ENCODE results near the gene IFI27L2.

DNA sequence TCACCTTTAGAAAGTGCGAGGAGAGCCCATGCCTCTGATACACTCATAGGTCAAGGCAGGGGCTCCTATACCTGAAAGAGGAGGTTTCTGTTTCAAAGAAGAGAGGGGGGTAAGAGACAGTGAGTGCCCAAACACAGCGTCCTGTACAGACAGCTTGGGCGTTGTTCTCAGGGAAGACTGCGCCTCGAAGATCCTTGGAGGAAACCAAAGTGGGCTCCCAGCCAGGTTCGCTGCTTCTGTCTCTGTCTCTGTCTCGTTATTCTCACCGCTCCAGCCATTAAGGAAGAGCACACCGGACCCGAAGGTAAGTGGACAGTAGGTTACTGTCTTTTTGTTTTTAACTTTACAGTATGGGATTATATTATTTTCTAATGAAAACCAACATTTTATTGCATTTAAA lies 24.7 kb downstream of the IFI27L2 start:
- no peak for TF ChIP-seq BRCA1 (IDR thresholded peaks at IDR 0.05; ENCODE audit: low read depth, low read length)
- no peak for TF ChIP-seq BACH1 (IDR thresholded peaks at IDR 0.05; ENCODE audit: low read length)
- no peak for TF ChIP-seq CEBPB (IDR thresholded peaks at IDR 0.05; ENCODE audit: low read depth, low read length)
- no peak for TF ChIP-seq POLR2A (IDR thresholded peaks at IDR 0.05; ENCODE audit: control extremely low read depth in 1 of 2, low read depth in 2 of 2, low read length in 2 of 2)
- TF ChIP-seq EGR1 (IDR thresholded peaks at IDR 0.05; ENCODE audit: borderline replicate concordance, low read depth, low read length): no peak
- TF ChIP-seq CREB1 (IDR thresholded peaks at IDR 0.05): no peak
